Spleen (tissue), 7 donors: ENCODE data around the gene ALKBH2.

ENCODE experiments used
- CTCF ChIP-seq, 11 experiments: fragments of 200-600 bp in 7 of 11; fragments of 450-650 bp in 4 of 11; sonication (generic) in 4 of 11; IDR thresholded peaks in 8 of 11; conservative IDR thresholded peaks in 3 of 11; 1 replicate in 7 of 11; 2 replicates in 4 of 11; pipeline versions ENCODE4 v1.4.0 to v1.8.0; 2016 to 2021; ENCODE audit warnings: antibody characterized with exemption in 11 of 11, inconsistent platforms in 4 of 11, mild to moderate bottlenecking in 1 of 11
- POLR2AphosphoS5 ChIP-seq, 3 donors: sonication (generic); formaldehyde crosslinking; IDR thresholded peaks; one replicate each; pipeline ENCODE4 v1.5.1; 2017; ENCODE audit warnings: antibody characterized with exemption in 3 of 3
- donor health status: DM: no; HTN: no; CAD: no; lungs with moderate emphysema.
- donor health status: DM: no; HTN: no; CAD: no.
- donor health status: DM: no; HTN: no; CAD: no.

GRCh38 chr12:109100741-109101140, 7.5 kb upstream of the ALKBH2 start:
- TF ChIP-seq CTCF (IDR thresholded peaks at IDR 0.05 in 8 of 11, conservative IDR thresholded peaks at IDR 0.05 in 3 of 11) (no peak), POLR2AphosphoS5 (IDR thresholded peaks at IDR 0.05) (no peak)
